Caco-2 (cell line): ENCODE results near the gene FEZ2. TPM values are rescaled to one million over a fixed set of nuclear protein-coding genes. Genes with fewer than 3 reads are reported as not detected.

Source experiments
- BruUV-seq: library from RNA; stranded (reverse); fragments of 400-500 nt; replicated peaks from 2 replicates; lab custom pipeline; 2021; lab: Mats Ljungman, UMichigan
- CTCF ChIA-PET: fragments of 300-600 bp; sonication (Branson Sonifier 250); formaldehyde crosslinking; loops from one replicate; lab custom pipeline; 2022; ENCODE audit warnings: antibody characterized with exemption; lab: Charles Lee
- POLR2A ChIA-PET: fragments of 300-600 bp; sonication (Branson Sonifier 250); formaldehyde crosslinking; loops from one replicate; lab custom pipeline; 2022; ENCODE audit warnings: antibody characterized with exemption; lab: Charles Lee
- DNase-seq, 2 experiments: peaks; one replicate each; pipeline versions ENCODE4 v3.0.0 to v3.0.0-alpha.2; 2020 to 2022
- H3K27me3 ChIP-seq: replicated peaks from 2 replicates; pipeline ENCODE4 v1.6.0; 2011; ENCODE audit warnings: low read length; ENCODE audit not compliant: control insufficient read depth, insufficient read depth
- H3K36me3 ChIP-seq: 2 replicates; pipeline ENCODE4 v1.5.1; 2011; ENCODE audit warnings: low read length; ENCODE audit not compliant: control insufficient read depth, insufficient read depth
- H3K4me1 ChIP-seq: fragments of 250-450 bp; sonication (Bioruptor Pico); 2 replicates; pipeline ENCODE4 v1.5.1; 2020; ENCODE audit warnings: mild to moderate bottlenecking
- H3K4me3 ChIP-seq: 2 replicates; pipeline ENCODE4 v1.5.1; 2011; ENCODE audit warnings: low read depth, mild to moderate bottlenecking, control low read depth, low read length
- H3K9me3 ChIP-seq: fragments of 250-450 bp; sonication (Bioruptor Pico); 2 replicates; pipeline ENCODE4 v1.5.1; 2020; ENCODE audit warnings: mild to moderate bottlenecking, moderate library complexity
- H3K27ac Mint-ChIP-seq: one replicate; pipeline ENCODE4 v1.8.0; 2022; ENCODE audit warnings: mixed read lengths; ENCODE audit not compliant: unreplicated experiment
- H3K27me3 Mint-ChIP-seq: one replicate; pipeline ENCODE4 v1.8.0; 2022; ENCODE audit warnings: mixed read lengths; ENCODE audit not compliant: insufficient read depth, unreplicated experiment
- H3K36me3 Mint-ChIP-seq: one replicate; pipeline ENCODE4 v1.8.0; 2022; ENCODE audit warnings: mild to moderate bottlenecking, mixed read lengths; ENCODE audit not compliant: insufficient read depth, unreplicated experiment
- H3K4me1 Mint-ChIP-seq: one replicate; pipeline ENCODE4 v1.8.0; 2022; ENCODE audit warnings: low read depth, mixed read lengths; ENCODE audit not compliant: unreplicated experiment
- H3K4me3 Mint-ChIP-seq: one replicate; pipeline ENCODE4 v1.8.0; 2022; ENCODE audit warnings: mild to moderate bottlenecking, moderate library complexity, mixed read lengths; ENCODE audit not compliant: unreplicated experiment
- H3K9me3 Mint-ChIP-seq: one replicate; pipeline ENCODE4 v1.8.0; 2022; ENCODE audit warnings: mixed read lengths; ENCODE audit not compliant: unreplicated experiment
- intact Hi-C: fragments of 100-400 bp; cut with micrococcal nuclease; formaldehyde crosslinking; loops from one replicate; pipeline ENCODE4 v1.10.0; 2022; ENCODE audit not compliant: unreplicated experiment
- total RNA-seq: library from RNA; stranded (reverse); gene quantifications from 2 replicates; pipeline ENCODE4 v1.2.3, GENCODE V29; 2022
- TF ChIP-seq, protein P1 (sequence below), 2 experiments: fragments of 200-600 bp in 1 of 2; IDR thresholded peaks; 1 replicate in 1 of 2; 2 replicates in 1 of 2; pipeline versions ENCODE4 v1.5.1 to v1.8.0; 2011 to 2022; ENCODE audit warnings: antibody characterized with exemption in 1 of 2, control low read depth in 1 of 2, inconsistent platforms in 1 of 2, low read depth in 1 of 2, low read length in 1 of 2, mild to moderate bottlenecking in 1 of 2, moderate library complexity in 1 of 2; ENCODE audit not compliant: insufficient read depth in 1 of 2, severe bottlenecking in 1 of 2, unreplicated experiment in 1 of 2

Gene FEZ2
- total RNA-seq, 1 experiment from 2014 or later, result 55.8 TPM

DNA sequence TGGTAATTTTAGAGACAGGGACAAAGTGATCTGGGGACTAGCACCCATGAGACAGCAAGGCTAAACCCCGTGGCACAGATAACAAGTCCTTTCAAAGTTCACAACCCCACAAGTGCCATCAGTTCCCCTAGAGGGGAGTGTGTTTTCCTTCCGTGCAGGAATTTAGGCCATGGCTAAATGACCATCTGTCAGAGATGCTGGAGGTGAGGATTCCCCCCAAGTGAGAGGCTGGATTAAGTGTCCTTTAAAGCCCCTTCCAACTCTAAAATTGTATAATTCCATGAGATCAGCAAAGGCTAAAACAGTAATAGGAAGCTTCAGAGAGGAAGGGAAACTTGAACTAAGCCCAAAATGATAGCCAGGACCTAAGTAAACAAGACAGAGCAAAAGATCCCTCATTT is 8.7 kb downstream of the FEZ2 start:
- ChIA-PET POLR2A (no interaction called here), CTCF (no interaction called here)

DNA sequence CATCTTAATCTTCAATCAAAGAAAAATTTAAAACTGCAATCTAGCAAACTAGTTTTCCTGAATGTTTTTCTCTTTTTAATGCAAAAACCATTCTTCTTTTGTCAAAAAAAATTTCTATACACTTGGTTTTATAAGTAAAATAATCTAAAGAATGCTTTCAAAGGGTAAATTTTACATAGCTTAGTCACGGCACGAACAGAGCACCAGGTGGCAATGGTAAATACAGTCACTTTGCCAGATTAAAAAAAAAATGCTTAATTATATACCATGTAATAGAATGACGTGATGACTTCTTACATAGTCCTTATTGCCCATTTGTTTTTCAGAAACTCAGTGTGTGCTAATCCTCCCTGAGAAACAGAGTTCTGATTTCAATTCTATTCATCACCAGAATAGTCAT is 10.4 kb downstream of the FEZ2 start:
- no peak overlapping the region for H3K4me3 Mint-ChIP-seq
- H3K4me1 Mint-ChIP-seq, result no peaks in the 10 kb centered on the region
- ChIA-PET CTCF (no interaction called here), POLR2A (no interaction called here)
- TF ChIP-seq, protein P1, sequence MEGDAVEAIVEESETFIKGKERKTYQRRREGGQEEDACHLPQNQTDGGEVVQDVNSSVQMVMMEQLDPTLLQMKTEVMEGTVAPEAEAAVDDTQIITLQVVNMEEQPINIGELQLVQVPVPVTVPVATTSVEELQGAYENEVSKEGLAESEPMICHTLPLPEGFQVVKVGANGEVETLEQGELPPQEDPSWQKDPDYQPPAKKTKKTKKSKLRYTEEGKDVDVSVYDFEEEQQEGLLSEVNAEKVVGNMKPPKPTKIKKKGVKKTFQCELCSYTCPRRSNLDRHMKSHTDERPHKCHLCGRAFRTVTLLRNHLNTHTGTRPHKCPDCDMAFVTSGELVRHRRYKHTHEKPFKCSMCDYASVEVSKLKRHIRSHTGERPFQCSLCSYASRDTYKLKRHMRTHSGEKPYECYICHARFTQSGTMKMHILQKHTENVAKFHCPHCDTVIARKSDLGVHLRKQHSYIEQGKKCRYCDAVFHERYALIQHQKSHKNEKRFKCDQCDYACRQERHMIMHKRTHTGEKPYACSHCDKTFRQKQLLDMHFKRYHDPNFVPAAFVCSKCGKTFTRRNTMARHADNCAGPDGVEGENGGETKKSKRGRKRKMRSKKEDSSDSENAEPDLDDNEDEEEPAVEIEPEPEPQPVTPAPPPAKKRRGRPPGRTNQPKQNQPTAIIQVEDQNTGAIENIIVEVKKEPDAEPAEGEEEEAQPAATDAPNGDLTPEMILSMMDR (IDR thresholded peaks at IDR 0.05; ENCODE audit: insufficient read depth in 1 of 2, low read depth in 1 of 2, low read length in 1 of 2, severe bottlenecking in 1 of 2, unreplicated experiment in 1 of 2), result no peak
- intact Hi-C loops, result no loop called here
- no peaks in the 10 kb centered on the region for H3K27me3 Mint-ChIP-seq
- peaks cover 5% of the 10 kb centered on the region; the same call in 1 of the 2 replicates for H3K4me1 ChIP-seq
- peaks cover 2% of the 10 kb centered on the region; the same call in 1 of the 2 replicates for H3K36me3 ChIP-seq
- H3K27ac Mint-ChIP-seq, result no peak overlapping the region
- H3K27me3 ChIP-seq, result no peaks in the 10 kb centered on the region
- DNase-seq, result no peak
- BruUV-seq, result no TSS peak
- H3K9me3 ChIP-seq, result no peaks in the 10 kb centered on the region
- H3K36me3 Mint-ChIP-seq, result peaks cover 64% of the 10 kb centered on the region
- H3K4me3 ChIP-seq, result no peak overlapping the region
- no peaks in the 10 kb centered on the region for H3K9me3 Mint-ChIP-seq

More for the DNA sequence above, 8.7 kb downstream of the FEZ2 start:
- Mint-ChIP-seq H3K27ac (no peak overlapping the region), H3K9me3 (no peaks in the 10 kb centered on the region), H3K4me1 (peaks cover 5% of the 10 kb centered on the region), H3K36me3 (peaks cover 59% of the 10 kb centered on the region), H3K27me3 (no peaks in the 10 kb centered on the region), H3K4me3 (no peak overlapping the region)
- intact Hi-C loops, result no loop called here
- H3K4me3 ChIP-seq, result no peak overlapping the region
- H3K27me3 ChIP-seq, result no peaks in the 10 kb centered on the region
- no peaks in the 10 kb centered on the region for H3K36me3 ChIP-seq
- H3K9me3 ChIP-seq, result no peaks in the 10 kb centered on the region
- BruUV-seq, result no TSS peak
- TF ChIP-seq, protein P1 (IDR thresholded peaks at IDR 0.05; ENCODE audit: insufficient read depth in 1 of 2, low read depth in 1 of 2, low read length in 1 of 2, severe bottlenecking in 1 of 2, unreplicated experiment in 1 of 2), result no peak
- DNase-seq, result no peak
- peaks cover 9% of the 10 kb centered on the region for H3K4me1 ChIP-seq

DNA sequence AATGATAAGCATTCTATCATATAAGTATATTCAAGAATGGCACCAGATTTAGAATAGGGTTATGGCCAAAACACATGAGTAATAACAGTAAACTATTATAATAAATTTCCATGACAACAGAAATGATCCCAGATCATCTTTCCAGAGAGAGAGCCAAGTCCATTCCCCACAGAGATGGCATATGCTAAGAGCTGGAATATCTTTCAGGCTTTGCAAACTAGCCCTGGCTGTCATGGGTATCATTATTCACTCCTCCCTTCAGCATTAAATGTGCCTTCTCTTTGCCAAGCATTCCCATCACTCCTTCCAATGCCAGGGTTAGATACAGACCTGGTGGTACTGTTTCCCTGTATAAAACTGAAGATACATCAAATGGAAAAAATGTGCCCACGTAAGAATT is 10.9 kb downstream of the FEZ2 start:
- Mint-ChIP-seq H3K4me3 (no peak overlapping the region), H3K9me3 (no peaks in the 10 kb centered on the region), H3K27ac (no peak overlapping the region), H3K36me3 (peaks cover 69% of the 10 kb centered on the region), H3K27me3 (no peaks in the 10 kb centered on the region), H3K4me1 (no peaks in the 10 kb centered on the region)
- Histone ChIP-seq H3K4me3 (no peak overlapping the region), H3K9me3 (no peaks in the 10 kb centered on the region), H3K27me3 (no peaks in the 10 kb centered on the region), H3K36me3 (peaks cover 2% of the 10 kb centered on the region), H3K4me1 (peaks cover 5% of the 10 kb centered on the region; the same call in 1 of the 2 replicates)
- DNase-seq, result no peak
- BruUV-seq, result no TSS peak
- CTCF ChIA-PET, result no interaction called here
- intact Hi-C loops, result no loop called here
- POLR2A ChIA-PET, result no interaction called here
- TF ChIP-seq, protein P1 (IDR thresholded peaks at IDR 0.05; ENCODE audit: insufficient read depth in 1 of 2, low read depth in 1 of 2, low read length in 1 of 2, severe bottlenecking in 1 of 2, unreplicated experiment in 1 of 2), result no peak
